SIG-M5 treated with dmso at 0.1 percent for 504 hours (cell line): ENCODE data around the gene AARSD1.
"Not testable (repeated sequence)": the region's sequence is repeated elsewhere in the genome, so short reads cannot be mapped to it uniquely, and the experiment has no call there.

ENCODE experiments used
- DNase-seq: peaks from one replicate; lab custom pipeline; 2025; ENCODE audit not compliant: unreplicated experiment; lab: John Stamatoyannopoulos, UW

The AARSD1 gene

GRCh38 chr17:42982266-42982665 is 18.0 kb upstream of the AARSD1 start:
- no peak for DNase-seq

GRCh38 chr17:42980766-42981397 is 16.6 kb upstream of the AARSD1 start:
- peak; percentile 69 for DNase-seq

GRCh38 chr17:42980274-42980765 is 16.1 kb upstream of the AARSD1 start, which contains the start of gene RUNDC1:
TSS of gene RUNDC1 (plus strand) at chr17:42980565. CDS start at chr17:42980577, 12 bp downstream.
- peak; percentile 78 for DNase-seq

- DNase-seq, result peak; percentile 69
Observed at GRCh38 chr17:42979511-42980273, 15.4 kb upstream of the AARSD1 start, which contains the start of gene PTGES3L. TSS of gene PTGES3L (minus strand) at chr17:42980080. CDS start at chr17:42980053, 27 bp downstream.

GRCh38 chr17:42975701-42976100 is 11.4 kb upstream of the AARSD1 start:
- DNase-seq, result not testable (repeated sequence)

GRCh38 chr17:42975265-42975664 is 11.0 kb upstream of the AARSD1 start:
- no peak for DNase-seq

- not testable (repeated sequence) for DNase-seq
Observed at GRCh38 chr17:42973323-42973722, 9.1 kb upstream of the AARSD1 start.

GRCh38 chr17:42971589-42971988 is 7.3 kb upstream of the AARSD1 start:
- DNase-seq, result no peak

- DNase-seq, result peak; percentile 46
Observed at GRCh38 chr17:42969001-42969581, 4.8 kb upstream of the AARSD1 start.

- DNase-seq, result no peak
Observed at GRCh38 chr17:42967925-42968324, 3.7 kb upstream of the AARSD1 start.

- DNase-seq, result no peak
Observed at GRCh38 chr17:42953669-42954068, 10.6 kb downstream of the AARSD1 start.

- no peak for DNase-seq
Observed at GRCh38 chr17:42950044-42950783, 14.0 kb downstream of the AARSD1 start.

- DNase-seq, result no peak
Observed at GRCh38 chr17:42946812-42947211, 17.4 kb downstream of the AARSD1 start.

GRCh38 chr17:42944211-42944610 is 20.0 kb downstream of the AARSD1 start:
- DNase-seq, result no peak

GRCh38 chr17:42937712-42938596 is 26.3 kb downstream of the AARSD1 start:
- DNase-seq, result peak; percentile 68

GRCh38 chr17:42929497-42929844 is 34.8 kb downstream of the AARSD1 start:
- DNase-seq, result no peak

GRCh38 chr17:42928714-42929496 is 35.3 kb downstream of the AARSD1 start:
- DNase-seq, result peak; percentile 97

- no peak for DNase-seq
Observed at GRCh38 chr17:42924891-42925290, 39.4 kb downstream of the AARSD1 start.

- DNase-seq, result not testable (repeated sequence)
Observed at GRCh38 chr17:42923472-42923871, 40.8 kb downstream of the AARSD1 start.
